Mononuclear cell (primary cell): ENCODE data around the gene HARS1. TPM values are rescaled to one million over a fixed set of nuclear protein-coding genes. Genes with fewer than 3 reads are reported as not detected.
"Not testable (repeated sequence)": the region's sequence is repeated elsewhere in the genome, so short reads cannot be mapped to it uniquely, and the experiment has no call there.

ENCODE experiments used
- H3K27me3 ChIP-seq: 2 replicates; pipeline ENCODE4 v1.6.0; 2011; ENCODE audit warnings: low read length, control low read depth; ENCODE audit not compliant: insufficient read depth
- H3K4me1 ChIP-seq: 2 replicates; pipeline ENCODE4 v1.5.1; 2011; ENCODE audit warnings: mild to moderate bottlenecking, low read length, control low read depth; ENCODE audit not compliant: insufficient read depth
- H3K4me3 ChIP-seq: 2 replicates; pipeline ENCODE4 v1.5.1; 2011; ENCODE audit warnings: mild to moderate bottlenecking, low read length, moderate library complexity
- H3K9me3 ChIP-seq: 2 replicates; pipeline ENCODE4 v1.5.1; 2011; ENCODE audit warnings: low read depth, mild to moderate bottlenecking, control low read depth, low read length
- total RNA-seq: library from RNA; depleted of rRNA; stranded (reverse); fragments of >200 nt; gene quantifications from one replicate; pipeline ENCODE4 v1.2.3, GENCODE V29; 2012

The HARS1 gene
- total RNA-seq, 1 donor: 26.0 TPM

DNA sequence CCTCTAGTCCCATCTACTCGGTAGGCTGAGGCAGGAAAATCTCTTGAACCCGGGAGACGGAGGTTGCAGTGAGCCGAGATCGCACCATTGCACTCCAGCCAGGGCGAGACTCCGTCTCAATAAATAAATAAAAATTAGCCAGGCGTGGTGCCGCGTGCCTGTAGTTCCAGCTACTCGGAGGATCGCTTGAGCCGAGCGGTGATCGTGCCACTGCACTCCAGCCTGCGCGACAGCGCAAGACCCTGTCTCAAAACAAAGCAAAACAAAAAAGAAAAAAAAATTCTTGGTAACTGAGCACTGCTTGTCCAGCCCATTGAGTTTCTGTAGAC, 27.2 kb downstream of the HARS1 start:
- Histone ChIP-seq H3K27me3 (no peaks in the 10 kb centered on the region), H3K4me1 (peaks cover 22% of the 10 kb centered on the region), H3K9me3 (no peaks in the 10 kb centered on the region), H3K4me3 (peak overlapping the region; percentile 85)

DNA sequence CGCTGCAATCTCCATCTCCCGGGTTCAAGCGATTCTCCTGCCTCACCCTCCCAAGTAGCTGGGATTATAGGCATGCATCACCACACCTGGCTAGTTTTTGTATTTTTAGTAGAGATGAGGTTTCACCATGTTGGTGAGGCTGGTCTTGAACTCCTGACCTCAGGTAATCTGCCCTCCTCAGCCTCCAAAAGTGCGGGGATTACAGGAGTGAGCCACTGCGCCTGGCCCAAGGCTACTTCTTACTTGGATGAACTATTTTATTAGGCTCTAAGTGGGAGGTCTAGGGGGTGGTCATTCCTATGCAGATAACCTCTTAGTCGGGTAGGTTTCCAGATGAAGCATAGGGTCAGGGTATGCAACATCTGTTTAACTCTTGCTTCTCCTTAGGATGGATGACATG, 30.8 kb downstream of the HARS1 start:
- H3K27me3 ChIP-seq, H3K4me3 ChIP-seq, H3K9me3 ChIP-seq: not testable (repeated sequence)
- H3K4me1 ChIP-seq: peaks cover 11% of the 10 kb centered on the region

DNA sequence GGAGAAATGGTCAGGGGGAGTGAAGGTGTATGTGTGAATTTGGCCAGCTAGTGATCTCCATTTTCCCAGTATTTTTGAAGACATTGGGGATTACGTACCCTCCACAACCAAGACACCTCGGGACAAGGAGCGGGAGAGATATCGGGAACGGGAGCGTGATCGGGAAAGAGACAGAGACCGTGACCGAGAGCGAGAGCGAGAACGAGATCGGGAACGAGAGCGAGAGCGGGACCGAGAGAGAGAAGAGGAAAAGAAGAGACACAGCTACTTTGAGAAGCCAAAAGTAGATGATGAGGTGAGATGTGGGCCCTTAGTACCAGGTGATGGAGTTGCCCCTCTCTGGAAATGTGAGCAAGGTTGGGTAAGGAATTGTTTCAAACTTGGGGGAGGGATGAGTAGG, 32.3 kb downstream of the HARS1 start:
- Histone ChIP-seq H3K9me3 (no peaks in the 10 kb centered on the region), H3K27me3 (no peaks in the 10 kb centered on the region), H3K4me1 (peaks cover 4% of the 10 kb centered on the region)

DNA sequence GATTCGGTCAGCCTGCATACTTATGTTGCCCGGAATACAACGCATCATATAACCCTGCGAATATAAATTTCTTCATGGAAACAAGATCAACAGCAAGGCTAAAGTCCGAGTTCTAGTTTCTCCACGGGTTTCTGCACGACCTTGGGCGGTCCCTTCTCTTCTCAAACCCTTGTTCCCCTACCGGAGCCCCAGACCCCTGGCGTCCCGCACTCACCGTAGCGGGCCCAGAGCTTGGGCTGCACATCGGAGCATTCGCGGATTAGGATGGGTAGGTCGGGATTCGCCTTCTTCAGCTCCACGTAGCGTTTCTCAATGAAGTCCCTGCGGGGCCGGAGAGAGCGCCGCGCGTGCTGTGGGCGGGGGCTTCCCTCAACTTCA, 44.1 kb downstream of the HARS1 start:
- Histone ChIP-seq H3K4me1 (peaks cover 35% of the 10 kb centered on the region), H3K9me3 (no peaks in the 10 kb centered on the region), H3K27me3 (no peaks in the 10 kb centered on the region), H3K4me3 (peak overlapping the region; percentile 81)

More for the DNA sequence above, 32.3 kb downstream of the HARS1 start:
- H3K4me3 ChIP-seq: no peak overlapping the region

DNA sequence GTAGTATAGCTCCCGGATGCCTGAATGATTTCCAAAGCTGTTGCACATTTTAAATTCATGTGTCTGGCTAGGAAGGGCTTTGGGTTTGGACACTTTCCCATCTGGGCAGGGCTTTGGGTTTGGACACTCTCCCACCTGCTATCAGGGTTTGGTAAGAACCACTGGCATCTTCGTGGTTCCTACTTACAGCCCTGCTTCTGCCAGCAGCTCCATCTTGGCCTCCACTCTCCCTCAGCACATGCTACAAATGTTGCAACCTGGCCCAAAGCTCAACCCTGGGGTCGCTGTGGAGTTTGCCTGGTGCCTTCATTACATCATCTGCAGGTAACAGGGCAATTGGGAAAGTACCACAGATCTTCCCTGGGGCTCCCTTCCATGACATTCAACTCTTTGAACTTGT, 48.5 kb downstream of the HARS1 start:
- no peaks in the 10 kb centered on the region for H3K27me3 ChIP-seq
- no peaks in the 10 kb centered on the region for H3K9me3 ChIP-seq
- H3K4me3 ChIP-seq: no peak overlapping the region
- peaks cover 42% of the 10 kb centered on the region for H3K4me1 ChIP-seq

DNA sequence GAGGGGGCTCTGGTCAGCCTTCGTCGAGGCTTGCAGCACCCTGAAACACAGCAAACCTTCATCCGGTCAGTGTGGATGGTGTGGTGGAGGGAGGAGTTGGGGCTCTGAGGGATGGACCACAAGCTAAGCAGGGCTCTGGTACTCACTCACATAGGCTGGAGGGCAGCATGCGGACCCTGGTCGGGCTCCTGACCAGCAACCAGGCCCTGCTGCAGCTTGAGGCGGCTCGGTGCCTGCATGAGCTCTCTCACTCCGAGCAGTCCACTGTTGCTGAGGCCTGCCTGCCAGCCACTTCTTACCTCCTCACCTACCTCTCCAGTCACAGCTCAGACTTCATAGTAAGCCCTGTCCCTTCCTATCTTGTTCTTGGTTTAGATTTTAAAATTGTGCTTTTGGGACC, 49.5 kb downstream of the HARS1 start:
- Histone ChIP-seq H3K4me3 (no peak overlapping the region), H3K27me3 (no peaks in the 10 kb centered on the region), H3K4me1 (peaks cover 48% of the 10 kb centered on the region), H3K9me3 (no peaks in the 10 kb centered on the region)

DNA sequence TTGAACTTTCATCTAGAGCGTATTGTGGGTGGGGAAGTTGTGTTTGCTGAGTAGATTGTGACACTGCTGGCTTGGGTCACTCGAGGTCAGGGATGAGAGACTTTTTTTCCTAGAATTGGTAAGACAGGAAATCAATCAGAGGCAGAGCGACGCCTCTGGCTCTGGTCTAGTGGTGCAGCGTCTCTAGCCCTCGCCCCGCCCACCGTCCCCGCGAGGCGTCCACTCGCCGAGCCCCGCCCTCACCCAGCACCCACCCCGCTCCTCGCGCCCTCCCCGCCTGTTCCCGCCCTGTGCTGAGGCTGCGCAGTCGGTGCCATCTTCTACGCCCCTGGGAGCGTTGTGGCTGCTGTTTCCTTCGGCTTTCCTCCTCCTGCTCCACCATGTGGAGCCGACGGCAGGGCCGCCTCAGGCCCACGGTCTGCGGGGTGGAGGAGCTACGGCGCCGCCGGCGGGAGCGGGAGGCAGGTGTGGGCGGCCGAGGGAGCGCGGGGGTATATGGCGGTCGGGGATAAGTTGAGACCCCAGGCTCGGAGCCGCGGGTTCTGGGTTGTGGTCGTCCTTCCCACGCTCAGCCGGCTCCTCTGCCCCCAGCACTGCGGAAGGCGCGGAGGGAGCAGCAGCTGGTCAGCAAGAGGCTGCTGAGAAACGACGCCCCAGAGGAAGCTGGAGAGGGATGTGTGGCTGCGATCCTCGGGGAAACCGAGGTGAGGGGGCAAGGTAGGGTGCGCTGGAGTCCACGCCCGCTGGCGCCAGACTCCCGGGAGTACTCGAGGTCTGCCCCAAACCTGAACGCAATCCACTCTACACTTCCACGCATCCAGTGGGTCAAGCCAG, 51.8 kb downstream of the HARS1 start, which contains the start of gene TMCO6:
TMCO6 (plus strand) TSS at position 304 of the 834 bp plus-strand sequence; CDS start at position 381, 77 bp downstream.
- Histone ChIP-seq H3K9me3 (no peaks in the 10 kb centered on the region), H3K4me1 (peaks cover 48% of the 10 kb centered on the region), H3K4me3 (peak within 1 kb of the TSS; percentile 67)

DNA sequence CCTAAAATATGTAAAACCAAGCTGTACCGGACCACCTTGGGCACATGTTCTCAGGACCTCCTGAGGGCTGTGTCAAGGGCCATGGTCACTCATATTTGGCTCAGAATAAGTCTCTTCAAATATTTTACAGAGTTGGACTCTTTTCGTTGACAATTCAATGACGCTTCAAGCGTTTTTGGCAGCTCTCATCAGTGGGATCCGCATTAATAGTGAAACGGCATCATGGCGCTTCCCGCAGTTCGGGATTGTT, 52.3 kb downstream of the HARS1 start:
- H3K4me3 ChIP-seq: peak overlapping the region; percentile 67
- not testable (repeated sequence) for H3K9me3 ChIP-seq, H3K27me3 ChIP-seq
- peaks cover 53% of the 10 kb centered on the region for H3K4me1 ChIP-seq

More for the DNA sequence above, 51.8 kb downstream of the HARS1 start, which contains the start of gene TMCO6:
- H3K27me3 ChIP-seq: no peaks in the 10 kb centered on the region

DNA sequence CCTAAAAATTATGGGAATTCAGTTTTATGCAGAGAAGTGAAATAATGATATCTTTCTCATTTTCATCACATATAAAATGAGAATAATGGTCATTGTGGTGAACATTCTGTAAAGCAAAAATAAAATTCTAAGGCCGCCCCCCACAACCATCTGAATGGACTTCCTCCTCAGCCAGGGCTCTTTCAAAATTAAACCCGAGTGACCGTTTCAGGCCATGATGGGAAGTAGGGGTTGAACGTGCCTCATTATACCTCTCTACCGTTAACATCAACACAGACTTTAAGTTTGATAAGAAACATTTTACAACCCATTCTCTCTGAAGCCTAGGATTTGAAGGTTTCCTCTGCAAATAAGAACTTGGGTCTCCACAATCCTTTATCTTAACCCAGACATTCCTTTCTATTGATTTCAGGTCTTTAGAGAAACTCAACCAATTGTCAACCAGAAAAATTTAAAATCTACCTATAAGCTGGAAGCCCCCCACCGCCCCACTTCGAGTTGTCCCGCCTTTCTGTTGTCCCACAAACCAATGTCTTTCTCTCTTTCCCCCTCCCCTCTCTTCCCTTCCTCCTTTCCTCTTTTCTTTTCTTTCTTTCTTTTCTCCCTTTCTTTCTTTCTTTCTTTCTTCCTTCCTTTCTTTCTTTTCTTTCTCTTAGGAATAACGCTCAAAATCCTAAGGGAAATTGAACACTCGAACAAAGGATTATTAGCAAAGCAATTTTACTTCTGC, 53.6 kb downstream of the HARS1 start:
- Histone ChIP-seq H3K27me3 (no peaks in the 10 kb centered on the region), H3K4me3 (no peak overlapping the region), H3K4me1 (peaks cover 64% of the 10 kb centered on the region), H3K9me3 (no peaks in the 10 kb centered on the region)

DNA sequence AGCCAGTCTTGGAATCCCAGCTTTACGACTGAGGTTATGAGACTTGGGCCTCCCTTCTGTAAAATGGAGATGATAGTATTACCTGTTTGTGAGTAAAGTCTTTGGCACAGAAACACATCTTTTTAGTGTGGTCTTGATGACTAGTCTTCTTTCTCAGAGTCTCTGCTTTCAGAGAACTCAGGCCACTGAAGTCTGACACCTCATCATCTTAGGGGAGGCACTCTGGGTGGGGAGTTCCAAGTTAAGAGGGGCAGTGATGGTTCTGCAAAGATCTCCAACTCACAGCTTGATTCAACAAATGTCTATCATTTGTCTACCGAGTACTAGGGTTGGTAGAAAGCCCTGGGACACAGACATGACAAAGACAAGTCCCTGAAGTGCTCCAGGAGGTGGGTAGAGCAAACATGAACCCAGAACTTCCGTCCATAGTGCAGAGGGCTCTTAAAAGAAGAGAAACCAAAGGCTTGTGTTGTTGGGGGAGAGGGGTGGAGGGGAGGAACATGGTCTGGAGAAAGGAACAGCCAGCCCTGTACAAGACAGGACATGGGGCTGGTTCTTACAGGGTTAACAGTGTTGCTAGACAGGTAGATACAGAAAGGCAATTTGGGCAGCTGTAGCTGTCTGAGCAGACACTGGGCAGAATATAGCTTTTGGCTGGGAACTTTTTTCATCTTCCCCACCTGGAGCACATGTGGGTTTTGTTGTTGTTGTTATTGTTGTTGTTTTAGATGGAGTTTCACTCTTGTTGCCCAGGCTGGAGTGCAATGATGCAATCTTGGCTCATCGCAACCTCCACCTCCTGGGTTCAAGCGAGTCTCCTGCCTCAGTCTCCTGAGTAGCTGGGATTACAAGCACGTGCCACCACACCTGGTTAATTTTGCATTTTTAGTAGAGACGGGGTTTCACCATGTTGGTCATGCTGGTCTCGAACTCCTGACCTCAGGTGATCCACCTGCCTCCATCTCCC, 55.6 kb downstream of the HARS1 start:
- H3K4me1 ChIP-seq: peaks cover 72% of the 10 kb centered on the region
- no peak overlapping the region for H3K4me3 ChIP-seq
- peaks cover 3% of the 10 kb centered on the region for H3K27me3 ChIP-seq
- no peaks in the 10 kb centered on the region for H3K9me3 ChIP-seq

DNA sequence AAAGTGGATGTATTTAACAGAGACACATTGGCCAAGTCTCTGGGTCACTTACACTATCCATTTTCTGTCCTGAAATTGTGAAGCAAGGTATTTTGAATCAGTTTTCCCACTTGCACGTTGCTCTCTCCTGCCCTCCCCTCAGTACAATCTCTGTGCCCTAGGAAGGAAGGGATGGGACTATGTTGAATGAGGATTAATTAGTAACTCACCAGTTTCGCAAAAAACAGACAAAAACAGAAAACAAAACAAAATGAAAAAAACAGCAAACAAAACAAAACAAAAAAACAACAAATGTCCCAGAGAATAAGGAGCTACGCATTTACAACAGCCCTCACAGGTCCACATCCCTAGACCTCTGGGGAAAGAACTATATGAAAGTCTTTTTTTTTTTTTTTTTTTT, 57.1 kb downstream of the HARS1 start:
- H3K9me3 ChIP-seq: no peaks in the 10 kb centered on the region
- peaks cover 3% of the 10 kb centered on the region for H3K27me3 ChIP-seq
- H3K4me3 ChIP-seq: no peak overlapping the region
- peaks cover 68% of the 10 kb centered on the region for H3K4me1 ChIP-seq

DNA sequence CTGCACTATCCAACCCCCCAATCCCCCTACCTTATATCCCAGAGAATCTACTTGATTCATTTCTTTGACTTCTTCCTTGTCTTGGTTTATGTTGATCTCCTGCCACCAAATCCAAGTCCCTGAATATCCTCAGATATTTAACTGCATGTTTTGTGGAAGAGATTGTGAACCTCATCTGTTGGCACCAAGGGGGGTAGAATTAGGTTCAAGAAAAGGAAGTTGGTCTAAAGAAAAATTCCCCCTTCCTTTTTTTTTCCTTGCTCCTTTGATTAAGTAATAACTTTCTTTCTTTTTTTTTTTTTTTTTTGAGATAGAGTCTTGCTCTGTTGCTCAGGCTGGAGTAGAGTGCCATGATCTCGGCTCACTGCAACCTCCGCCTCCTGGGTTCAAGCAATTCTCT, 57.7 kb downstream of the HARS1 start:
- H3K27me3 ChIP-seq: peaks cover 3% of the 10 kb centered on the region

DNA sequence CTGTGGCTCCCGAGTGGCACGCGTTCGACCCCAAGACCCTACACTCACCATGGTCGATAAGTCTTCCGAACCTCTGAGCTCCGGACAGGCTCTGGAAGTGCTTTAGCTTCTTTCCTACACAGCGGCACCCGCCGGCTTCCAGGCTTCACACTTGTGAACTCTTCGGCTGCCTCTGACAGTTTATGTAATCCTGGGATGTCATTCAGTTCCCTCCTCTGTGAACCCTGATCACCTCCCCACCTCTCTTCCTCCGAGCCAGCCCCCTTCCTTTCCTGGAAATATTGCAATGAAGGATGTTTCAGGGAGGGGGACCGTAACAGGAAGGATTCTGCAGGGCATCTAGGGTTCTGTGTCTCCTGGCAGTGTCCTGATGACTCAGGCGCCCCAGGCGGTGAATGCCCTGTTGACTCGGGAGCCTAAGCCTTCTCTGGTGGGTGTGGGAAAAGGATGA, 58.1 kb downstream of the HARS1 start, which contains the start of gene CD14:
CD14 (minus strand) TSS at position 155 of the 451 bp plus-strand sequence; CDS start at position 51, 104 bp downstream.
- Histone ChIP-seq H3K4me3 (peak within 1 kb of the TSS; percentile 61), H3K9me3 (no peaks in the 10 kb centered on the region), H3K27me3 (peaks cover 3% of the 10 kb centered on the region), H3K4me1 (peaks cover 68% of the 10 kb centered on the region)

More for the DNA sequence above, 57.7 kb downstream of the HARS1 start:
- no peaks in the 10 kb centered on the region for H3K9me3 ChIP-seq
- H3K4me3 ChIP-seq: peak overlapping the region; percentile 61
- H3K4me1 ChIP-seq: peaks cover 69% of the 10 kb centered on the region

DNA sequence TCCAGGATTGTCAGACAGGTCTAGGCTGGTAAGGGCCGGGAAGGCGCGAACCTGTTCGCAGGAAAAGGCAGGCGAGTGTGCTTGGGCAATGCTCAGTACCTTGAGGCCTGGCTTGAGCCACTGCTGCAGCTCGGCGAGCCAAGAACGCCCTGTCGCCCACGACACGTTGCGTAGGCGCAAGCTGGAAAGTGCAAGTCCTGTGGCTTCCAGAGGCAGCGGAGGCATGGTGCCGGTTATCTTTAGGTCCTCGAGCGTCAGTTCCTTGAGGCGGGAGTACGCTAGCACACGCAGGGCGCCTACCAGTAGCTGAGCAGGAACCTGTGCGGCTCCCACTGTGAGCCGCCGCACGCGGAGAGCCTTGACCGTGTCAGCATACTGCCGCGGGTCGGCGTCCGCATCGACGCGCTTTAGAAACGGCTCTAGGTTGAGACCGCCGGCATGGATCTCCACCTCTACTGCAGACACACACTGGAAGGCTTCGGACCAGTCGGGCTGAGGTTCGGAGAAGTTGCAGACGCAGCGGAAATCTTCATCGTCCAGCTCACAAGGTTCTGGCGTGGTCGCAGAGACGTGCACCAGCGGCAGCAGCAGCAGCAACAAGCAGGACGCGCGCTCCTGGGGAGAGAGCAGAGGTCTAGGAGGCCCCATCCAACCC, 58.7 kb downstream of the HARS1 start:
- H3K4me3 ChIP-seq: peak overlapping the region; percentile 61
- H3K27me3 ChIP-seq: peaks cover 3% of the 10 kb centered on the region
- no peaks in the 10 kb centered on the region for H3K9me3 ChIP-seq
- peaks cover 63% of the 10 kb centered on the region for H3K4me1 ChIP-seq
